NCI-H446 (cell line): ENCODE results near the gene NRCAM.

ENCODE experiments used
- DNase-seq, 2 experiments: peaks; one replicate each; lab custom pipeline; 2025; lab: John Stamatoyannopoulos, UW

The NRCAM gene

GRCh38 chr7:108246227-108246837 lies 209.9 kb downstream of the NRCAM start:
- no peak for DNase-seq

- DNase-seq = no peak
Observed at GRCh38 chr7:108245523-108246226, 210.6 kb downstream of the NRCAM start.

GRCh38 chr7:108244110-108244509 lies 212.1 kb downstream of the NRCAM start:
- DNase-seq = no peak

GRCh38 chr7:108239501-108240225 lies 216.6 kb downstream of the NRCAM start:
- DNase-seq = no peak

- DNase-seq = no peak
Observed at GRCh38 chr7:108236681-108237415, 219.4 kb downstream of the NRCAM start.

GRCh38 chr7:108235451-108236061 lies 220.7 kb downstream of the NRCAM start:
- no peak for DNase-seq

- DNase-seq = no peak
Observed at GRCh38 chr7:108234971-108235450, 221.2 kb downstream of the NRCAM start.

- DNase-seq = no peak
Observed at GRCh38 chr7:108234281-108234680, 222.0 kb downstream of the NRCAM start.

GRCh38 chr7:108232076-108232475 lies 224.2 kb downstream of the NRCAM start:
- DNase-seq = no peak

GRCh38 chr7:108231221-108231620 lies 225.0 kb downstream of the NRCAM start:
- no peak for DNase-seq

GRCh38 chr7:108227366-108227765 lies 228.9 kb downstream of the NRCAM start:
- no peak for DNase-seq

GRCh38 chr7:108226816-108227299 lies 229.4 kb downstream of the NRCAM start:
- DNase-seq = no peak

- no peak for DNase-seq
Observed at GRCh38 chr7:108225531-108226181, 230.6 kb downstream of the NRCAM start.

GRCh38 chr7:108224387-108224786 lies 231.8 kb downstream of the NRCAM start:
- DNase-seq = no peak

GRCh38 chr7:108222236-108222892 lies 233.9 kb downstream of the NRCAM start:
- no peak for DNase-seq

- no peak for DNase-seq
Observed at GRCh38 chr7:108211382-108212201, 244.6 kb downstream of the NRCAM start.

GRCh38 chr7:108210796-108211195 lies 245.4 kb downstream of the NRCAM start:
- DNase-seq = no peak

GRCh38 chr7:108205311-108205710 lies 250.9 kb downstream of the NRCAM start:
- no peak for DNase-seq

- DNase-seq = no peak
Observed at GRCh38 chr7:108204281-108204796, 251.9 kb downstream of the NRCAM start.
